GM12891 (cell line): ENCODE data around the gene LILRB2.

ENCODE experiments used
- POLR2AphosphoS5 ChIP-seq: IDR thresholded peaks from 2 replicates; pipeline ENCODE4 v1.6.1; 2011; ENCODE audit warnings: low read depth, low read length, control low read depth
- TAF1 ChIP-seq: IDR thresholded peaks from 2 replicates; pipeline ENCODE4 v1.6.1; 2011; ENCODE audit warnings: low read depth, low read length, control low read depth

DNA sequence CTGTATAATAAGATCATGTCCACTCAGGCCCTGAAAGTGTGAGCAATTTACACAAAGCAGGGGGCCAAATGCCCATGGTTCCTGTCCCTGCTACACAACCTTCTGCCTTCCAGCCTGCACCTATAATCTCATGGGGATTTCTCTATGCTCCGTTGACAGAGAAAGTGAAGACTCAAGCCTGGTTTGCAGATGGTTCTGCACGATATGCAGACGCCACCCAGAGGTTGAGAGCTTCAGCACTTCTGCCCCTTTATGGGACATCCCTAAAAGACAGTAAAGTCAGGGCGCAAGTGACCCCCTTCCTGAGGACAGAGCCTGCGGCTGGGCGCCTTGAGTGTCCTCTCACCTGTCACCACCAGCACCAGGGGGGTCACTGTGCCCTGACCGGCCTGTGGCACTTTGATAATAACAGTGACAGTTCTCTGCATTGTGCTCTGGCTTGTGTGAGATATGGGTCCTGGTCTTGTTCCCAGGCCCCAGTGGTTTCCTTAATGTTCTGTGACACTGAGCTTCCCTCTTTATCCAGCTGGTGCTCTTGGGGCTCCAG is 16.9 kb upstream of the LILRB2 start:
- no peak for TF ChIP-seq TAF1
- no peak for TF ChIP-seq POLR2AphosphoS5
